ENCODE results near the gene ANXA4. TPM values are rescaled to one million over a fixed set of nuclear protein-coding genes. Genes with fewer than 3 reads are reported as not detected.

ANXA4 gene
- polyA plus RNA-seq, 2 of the 4 experiments (the other 2 are of a cell fraction) = 341 to 554 TPM

- FAIRE-seq = peak; percentile 82
- CTCF ChIA-PET = interaction anchor here (0.5 to 5.8 kb wide), 107 partner anchors 11 to 577 kb away, joined by 3 to 407 read pairs (median 5); partner anchors contain the start of genes AAK1, ANXA4, FAM136A and GMCL1
- H3K4me3 ChIP-seq = peak overlapping the region; percentile 31
Measured at GRCh38 chr2:69724540-69725159, 17.3 kb upstream of the ANXA4 start.

More at GRCh38 chr2:69724540-69725159, 17.3 kb upstream of the ANXA4 start:
- DNase-seq (ENCODE audit: low read depth in 1 of 2, low spot score in 1 of 2) = peak; percentile 69 to 86
- Histone ChIP-seq H3K4me2 (peak overlapping the region; percentile 71), H3K9me3 (no peaks in the 10 kb centered on the region), H3K27ac (peak overlapping the region; percentile 69 to 73), H3K4me1 (peaks cover 11% of the 10 kb centered on the region)
- peak; percentile 93 to 96 for ATAC-seq
- POLR2A ChIA-PET = interaction anchor here (0.5 to 3.6 kb wide), 14 partner anchors 16 to 569 kb away, joined by 3 to 19 read pairs (median 4); partner anchors contain the start of genes ANXA4, GMCL1, MXD1 and SNRNP27
- WGBS (ENCODE audit: missing lambda C conversion rate) = 5% methylated on average over 13 of the region's 13 CpGs
- TF ChIP-seq JUN (IDR thresholded peaks at IDR 0.05) (peak in 1 of 2 experiments; percentile 30; a peak in 1 of 5 replicates), NFE2L2 (conservative IDR thresholded peaks at IDR 0.05; ENCODE audit: low read length) (no peak), EHMT2 (IDR thresholded peaks at IDR 0.05; ENCODE audit: low read depth) (no peak), PHF8 (IDR thresholded peaks at IDR 0.05; ENCODE audit: borderline replicate concordance, low read depth) (no peak), ZNF302 (CRISPR knock-in tag; IDR thresholded peaks at IDR 0.05) (no peak), RAD21 (conservative IDR thresholded peaks at IDR 0.05 in 1 of 2, IDR thresholded peaks at IDR 0.05 in 1 of 2) (peak; percentile 99), CBX8 (IDR thresholded peaks at IDR 0.05) (no peak), SMC3 (IDR thresholded peaks at IDR 0.05) (peak; percentile 98), CEBPB (IDR thresholded peaks at IDR 0.05) (no peak), CTCF (IDR thresholded peaks at IDR 0.05) (peak; percentile 99), POLR2A (IDR thresholded peaks at IDR 0.05; ENCODE audit: low read length) (no peak), EHF (CRISPR knock-in tag; IDR thresholded peaks at IDR 0.05) (no peak), CHD4 (IDR thresholded peaks at IDR 0.05; ENCODE audit: borderline replicate concordance) (no peak), JUNB (IDR thresholded peaks at IDR 0.05) (no peak), ZFP36 (IDR thresholded peaks at IDR 0.05; ENCODE audit: borderline replicate concordance, partially characterized antibody) (no peak), HDAC2 (IDR thresholded peaks at IDR 0.05) (no peak), MAZ (IDR thresholded peaks at IDR 0.05; ENCODE audit: borderline replicate concordance, low read depth, low read length) (no peak), ZC3H11A (IDR thresholded peaks at IDR 0.05) (no peak), KDM5A (IDR thresholded peaks at IDR 0.05) (no peak), CHD2 (IDR thresholded peaks at IDR 0.05; ENCODE audit: low read length, partially characterized antibody) (no peak), TP53 (CRISPR knock-in tag; IDR thresholded peaks at IDR 0.05) (no peak), GATA3 (IDR thresholded peaks at IDR 0.05; ENCODE audit: borderline replicate concordance) (no peak), USF2 (IDR thresholded peaks at IDR 0.05) (no peak), ZSCAN20 (CRISPR knock-in tag; IDR thresholded peaks at IDR 0.05) (no peak), MAX (IDR thresholded peaks at IDR 0.05) (peak; percentile 61; the same call in 1 of the 2 replicates)
- TF ChIP-seq, protein P1, sequence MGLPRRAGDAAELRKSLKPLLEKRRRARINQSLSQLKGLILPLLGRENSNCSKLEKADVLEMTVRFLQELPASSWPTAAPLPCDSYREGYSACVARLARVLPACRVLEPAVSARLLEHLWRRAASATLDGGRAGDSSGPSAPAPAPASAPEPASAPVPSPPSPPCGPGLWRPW (IDR thresholded peaks at IDR 0.05) = no peak
- TF ChIP-seq, protein P2, sequence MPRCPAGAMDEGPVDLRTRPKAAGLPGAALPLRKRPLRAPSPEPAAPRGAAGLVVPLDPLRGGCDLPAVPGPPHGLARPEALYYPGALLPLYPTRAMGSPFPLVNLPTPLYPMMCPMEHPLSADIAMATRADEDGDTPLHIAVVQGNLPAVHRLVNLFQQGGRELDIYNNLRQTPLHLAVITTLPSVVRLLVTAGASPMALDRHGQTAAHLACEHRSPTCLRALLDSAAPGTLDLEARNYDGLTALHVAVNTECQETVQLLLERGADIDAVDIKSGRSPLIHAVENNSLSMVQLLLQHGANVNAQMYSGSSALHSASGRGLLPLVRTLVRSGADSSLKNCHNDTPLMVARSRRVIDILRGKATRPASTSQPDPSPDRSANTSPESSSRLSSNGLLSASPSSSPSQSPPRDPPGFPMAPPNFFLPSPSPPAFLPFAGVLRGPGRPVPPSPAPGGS (IDR thresholded peaks at IDR 0.05) = no peak
- TF ChIP-seq, protein P3, sequence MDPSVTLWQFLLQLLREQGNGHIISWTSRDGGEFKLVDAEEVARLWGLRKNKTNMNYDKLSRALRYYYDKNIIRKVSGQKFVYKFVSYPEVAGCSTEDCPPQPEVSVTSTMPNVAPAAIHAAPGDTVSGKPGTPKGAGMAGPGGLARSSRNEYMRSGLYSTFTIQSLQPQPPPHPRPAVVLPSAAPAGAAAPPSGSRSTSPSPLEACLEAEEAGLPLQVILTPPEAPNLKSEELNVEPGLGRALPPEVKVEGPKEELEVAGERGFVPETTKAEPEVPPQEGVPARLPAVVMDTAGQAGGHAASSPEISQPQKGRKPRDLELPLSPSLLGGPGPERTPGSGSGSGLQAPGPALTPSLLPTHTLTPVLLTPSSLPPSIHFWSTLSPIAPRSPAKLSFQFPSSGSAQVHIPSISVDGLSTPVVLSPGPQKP (IDR thresholded peaks at IDR 0.05; ENCODE audit: low read depth, low read length) = no peak
- TF ChIP-seq, protein P4, sequence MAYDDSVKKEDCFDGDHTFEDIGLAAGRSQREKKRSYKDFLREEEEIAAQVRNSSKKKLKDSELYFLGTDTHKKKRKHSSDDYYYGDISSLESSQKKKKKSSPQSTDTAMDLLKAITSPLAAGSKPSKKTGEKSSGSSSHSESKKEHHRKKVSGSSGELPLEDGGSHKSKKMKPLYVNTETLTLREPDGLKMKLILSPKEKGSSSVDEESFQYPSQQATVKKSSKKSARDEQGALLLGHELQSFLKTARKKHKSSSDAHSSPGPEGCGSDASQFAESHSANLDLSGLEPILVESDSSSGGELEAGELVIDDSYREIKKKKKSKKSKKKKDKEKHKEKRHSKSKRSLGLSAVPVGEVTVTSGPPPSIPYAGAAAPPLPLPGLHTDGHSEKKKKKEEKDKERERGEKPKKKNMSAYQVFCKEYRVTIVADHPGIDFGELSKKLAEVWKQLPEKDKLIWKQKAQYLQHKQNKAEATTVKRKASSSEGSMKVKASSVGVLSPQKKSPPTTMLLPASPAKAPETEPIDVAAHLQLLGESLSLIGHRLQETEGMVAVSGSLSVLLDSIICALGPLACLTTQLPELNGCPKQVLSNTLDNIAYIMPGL (CRISPR knock-in tag; IDR thresholded peaks at IDR 0.05; ENCODE audit: borderline replicate concordance) = no peak
- TF ChIP-seq, protein P5, sequence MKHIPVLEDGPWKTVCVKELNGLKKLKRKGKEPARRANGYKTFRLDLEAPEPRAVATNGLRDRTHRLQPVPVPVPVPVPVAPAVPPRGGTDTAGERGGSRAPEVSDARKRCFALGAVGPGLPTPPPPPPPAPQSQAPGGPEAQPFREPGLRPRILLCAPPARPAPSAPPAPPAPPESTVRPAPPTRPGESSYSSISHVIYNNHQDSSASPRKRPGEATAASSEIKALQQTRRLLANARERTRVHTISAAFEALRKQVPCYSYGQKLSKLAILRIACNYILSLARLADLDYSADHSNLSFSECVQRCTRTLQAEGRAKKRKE (CRISPR knock-in tag; IDR thresholded peaks at IDR 0.05; ENCODE audit: low read depth) = no peak

All from A549 (cell line).